ENCODE measurements around the gene MLKL.
"Not testable (repeated sequence)": the region's sequence is repeated elsewhere in the genome, so short reads cannot be mapped to it uniquely, and the experiment has no call there.

The MLKL gene

DNA sequence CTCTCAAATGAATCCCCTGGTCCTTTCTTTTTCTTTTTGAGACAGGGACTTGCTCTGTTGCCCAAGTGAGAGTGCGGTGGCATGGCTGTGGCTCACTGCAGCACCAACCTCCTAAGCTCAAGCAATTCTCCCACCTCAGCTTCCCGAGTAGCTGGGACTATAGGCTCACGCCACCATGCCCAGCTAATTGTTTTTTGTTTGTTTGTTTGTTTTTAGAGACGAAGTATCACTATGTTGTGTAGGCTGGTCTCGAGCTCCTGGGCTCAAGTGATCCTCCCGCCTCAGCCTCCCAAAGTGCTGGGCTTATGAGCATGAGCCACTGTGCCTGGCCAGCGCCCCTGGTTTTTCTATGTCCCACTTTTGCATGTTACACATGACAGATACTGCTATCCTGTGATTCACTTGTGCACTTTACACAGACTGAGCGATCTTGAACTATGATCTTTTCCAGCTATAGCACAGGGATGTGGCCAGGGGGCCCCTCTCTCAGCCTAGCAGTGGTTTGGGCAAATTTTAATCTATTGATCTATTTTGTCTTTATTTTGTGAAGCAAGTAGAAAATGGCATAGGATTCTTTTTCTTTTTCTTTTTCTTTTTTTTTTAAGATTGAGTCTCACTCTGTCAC is 31.3 kb upstream of the MLKL start:
- DNase-seq = no peak

DNA sequence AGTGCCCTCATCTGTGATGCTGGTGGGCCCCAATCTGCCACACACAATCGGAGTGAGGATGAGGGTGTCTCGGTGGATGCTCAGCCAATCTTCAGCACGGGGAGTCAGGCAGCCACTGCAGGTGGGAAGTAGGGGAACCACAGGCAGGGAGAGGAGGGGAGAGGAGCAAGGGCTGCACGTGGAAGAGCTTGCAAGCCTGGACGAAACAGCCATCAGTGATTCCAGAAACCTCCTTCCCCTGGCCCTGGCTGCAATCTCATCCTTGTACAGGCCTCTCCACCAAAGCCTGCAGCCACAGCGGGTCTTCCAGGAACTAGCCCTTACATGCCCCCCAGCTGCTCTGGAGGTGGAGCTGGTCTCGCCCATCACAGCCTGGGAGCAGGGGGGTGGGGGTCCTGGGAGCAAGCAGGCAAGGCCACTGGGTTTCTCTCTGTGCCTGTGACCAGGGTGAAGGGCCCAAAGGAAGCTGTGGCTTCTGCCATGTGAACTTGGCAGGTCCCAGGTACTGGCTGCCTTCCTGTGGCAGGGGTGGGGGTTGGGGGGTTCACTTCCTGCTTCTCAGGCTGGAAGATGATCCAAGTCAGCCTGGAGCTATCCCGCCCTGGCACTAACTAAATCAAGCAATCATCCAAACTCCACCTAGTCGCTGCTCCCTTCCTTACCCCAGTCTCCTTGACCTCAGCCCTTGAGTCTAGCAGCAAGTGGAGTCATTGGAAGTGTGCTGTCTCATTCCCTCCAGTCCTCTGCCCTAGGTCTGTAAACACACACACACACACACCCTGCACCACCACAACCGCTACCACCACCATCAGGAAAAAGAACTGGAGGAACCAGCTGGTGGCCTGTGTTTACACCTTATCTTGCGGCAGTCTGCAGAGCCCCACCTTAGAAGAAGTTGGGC is 29.4 kb upstream of the MLKL start:
- DNase-seq = no peak

DNA sequence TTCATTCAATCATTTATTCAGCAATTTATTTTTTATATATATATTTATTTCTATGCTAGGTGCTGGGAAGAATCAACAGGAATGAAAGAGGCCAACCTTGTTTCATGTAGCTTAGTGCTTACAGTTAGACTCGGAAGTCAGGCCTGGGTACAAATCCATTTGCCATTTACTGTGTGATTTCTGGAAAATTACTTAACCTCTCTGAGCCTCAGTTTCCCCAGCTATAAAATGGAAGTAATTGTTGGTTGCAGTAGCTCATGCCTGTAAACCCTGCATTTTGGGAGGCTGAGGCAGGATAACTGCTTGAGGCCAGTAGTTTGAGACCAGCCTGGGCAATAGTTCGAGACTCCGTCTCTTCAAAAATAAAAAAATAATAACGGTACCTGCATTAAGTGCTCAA is 27.2 kb upstream of the MLKL start:
- no peak for DNase-seq

DNA sequence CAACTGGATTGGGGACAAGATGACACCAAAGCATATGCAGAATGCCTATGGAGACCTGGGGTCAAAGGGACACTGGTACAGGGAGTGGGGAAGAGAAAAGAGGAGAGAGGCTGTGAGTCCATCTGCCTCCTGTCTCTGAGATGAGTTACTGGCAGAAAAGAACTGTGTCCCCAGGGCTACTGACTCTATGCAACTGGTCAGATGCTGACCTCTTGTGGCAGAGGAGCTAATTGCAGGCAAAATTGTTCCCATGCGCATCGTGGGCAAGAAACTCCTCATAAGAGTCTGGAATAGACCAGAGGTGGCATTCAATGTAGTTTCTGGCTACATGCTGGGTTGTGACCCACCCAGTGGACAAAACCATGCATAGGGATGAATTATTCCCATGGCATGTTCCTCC is 26.1 kb upstream of the MLKL start:
- peak in 1 of 2 experiments; percentile 20 for DNase-seq

DNA sequence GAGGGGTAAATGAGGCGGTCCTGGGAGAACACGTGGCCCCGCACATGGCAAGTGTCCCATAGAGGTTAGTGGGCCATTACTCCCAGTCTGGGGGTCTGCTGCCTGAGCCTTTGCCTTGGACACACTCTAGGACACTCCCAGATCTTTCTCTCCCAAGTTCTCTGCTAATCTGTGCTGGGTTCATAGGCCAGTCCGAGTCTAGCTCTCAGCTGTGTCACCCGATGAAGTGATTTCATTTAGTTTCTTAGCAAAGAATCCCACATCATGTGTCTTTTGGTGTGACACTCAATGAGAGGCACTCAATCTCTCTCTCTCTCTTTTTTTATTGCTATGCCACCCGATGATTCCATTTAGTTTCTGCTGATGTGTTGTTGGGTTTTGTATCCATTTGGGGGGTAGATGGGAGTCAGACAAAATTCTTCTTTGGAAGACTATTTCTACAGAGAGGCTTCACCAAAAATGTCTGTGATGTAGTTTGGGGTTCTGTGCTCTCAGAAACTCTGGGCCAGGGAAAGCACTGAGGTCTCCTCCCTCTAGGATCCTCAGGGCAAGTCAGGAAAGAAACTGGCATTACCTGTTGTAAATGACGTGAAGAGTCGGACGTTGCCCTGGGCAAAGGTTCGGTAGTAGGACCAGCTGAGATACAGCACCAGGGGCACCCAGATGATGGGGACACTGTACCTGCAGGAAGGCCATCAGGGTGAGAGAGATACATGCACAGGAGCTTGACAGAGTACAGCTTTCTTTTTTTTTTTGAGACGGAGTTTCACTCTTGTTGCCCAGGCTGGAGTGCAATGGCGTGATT is 25.2 kb upstream of the MLKL start:
- DNase-seq = no peak

DNA sequence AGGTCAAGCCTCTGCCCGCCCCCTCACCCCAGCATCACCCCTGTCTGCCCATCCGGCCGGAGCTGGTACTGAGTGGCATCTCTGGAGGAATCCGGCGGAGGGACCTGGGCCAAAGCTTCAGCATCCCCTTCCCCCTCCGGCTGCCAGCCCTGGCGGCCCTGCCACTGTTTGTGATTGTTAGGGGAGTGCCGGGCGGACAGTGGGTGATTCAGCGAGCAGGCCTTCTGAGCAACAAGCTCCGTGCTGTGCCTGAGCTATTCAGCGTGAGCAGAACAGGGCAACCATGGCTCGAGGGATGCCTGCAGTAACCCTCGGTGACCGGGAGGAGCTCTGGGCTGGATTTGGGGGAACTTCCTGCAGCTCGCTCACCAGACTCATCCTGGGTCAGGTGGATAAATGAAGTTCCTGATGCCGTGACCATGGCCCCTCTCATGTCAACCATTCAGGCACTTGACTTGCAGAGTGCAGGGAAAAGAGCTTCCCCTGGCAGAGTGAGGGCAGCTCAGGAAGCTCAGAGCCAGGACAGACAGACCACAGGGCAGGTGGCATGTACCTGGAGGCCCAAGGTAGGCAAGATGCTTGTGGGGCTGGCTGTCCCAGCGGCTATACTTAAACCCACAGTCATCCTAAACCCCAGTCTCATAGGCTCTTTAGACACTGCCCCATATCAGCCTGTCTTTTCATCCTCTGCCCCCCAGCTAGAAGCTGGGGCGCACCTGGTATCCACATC is 24.3 kb upstream of the MLKL start:
- DNase-seq = no peak

DNA sequence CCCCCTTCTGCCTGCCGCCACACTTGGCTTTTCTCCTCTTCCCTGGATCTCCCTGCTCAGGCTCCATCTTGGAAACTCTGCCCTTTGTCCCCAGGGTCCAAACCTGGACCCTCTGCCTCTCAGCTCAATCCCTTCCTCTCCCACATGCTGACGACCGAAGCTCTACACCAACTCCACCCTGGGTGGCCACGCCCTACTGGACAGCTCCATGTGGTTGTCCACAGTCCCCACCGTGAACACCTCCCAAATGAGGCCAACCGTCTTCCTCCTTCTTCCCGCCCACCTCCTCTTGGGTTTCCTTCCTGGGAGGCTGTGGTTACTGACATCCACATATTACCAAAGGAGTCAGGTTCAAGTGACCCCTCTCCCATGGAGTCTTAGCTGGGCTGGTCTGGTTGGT is 22.6 kb upstream of the MLKL start:
- DNase-seq = no peak

DNA sequence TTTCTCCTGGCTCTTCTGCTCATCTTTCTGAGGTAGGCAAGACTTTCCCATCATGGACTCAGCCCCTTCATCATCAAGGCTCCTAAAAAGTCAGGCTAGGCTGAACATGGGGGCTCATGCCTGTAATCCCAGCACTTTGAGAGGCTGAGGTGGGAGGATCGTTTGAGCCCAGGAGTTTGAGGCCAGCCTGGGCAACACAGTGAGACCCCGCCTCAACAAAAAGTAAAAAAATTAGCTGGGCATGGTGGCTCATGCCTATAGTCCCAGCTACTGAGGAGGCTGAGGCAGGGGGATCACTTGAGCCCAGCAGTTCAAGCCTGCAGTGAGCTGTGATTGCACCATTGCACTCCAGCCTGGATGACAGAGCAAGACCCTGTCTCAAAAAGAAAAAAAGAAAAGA is 21.5 kb upstream of the MLKL start:
- DNase-seq = not testable (repeated sequence)

DNA sequence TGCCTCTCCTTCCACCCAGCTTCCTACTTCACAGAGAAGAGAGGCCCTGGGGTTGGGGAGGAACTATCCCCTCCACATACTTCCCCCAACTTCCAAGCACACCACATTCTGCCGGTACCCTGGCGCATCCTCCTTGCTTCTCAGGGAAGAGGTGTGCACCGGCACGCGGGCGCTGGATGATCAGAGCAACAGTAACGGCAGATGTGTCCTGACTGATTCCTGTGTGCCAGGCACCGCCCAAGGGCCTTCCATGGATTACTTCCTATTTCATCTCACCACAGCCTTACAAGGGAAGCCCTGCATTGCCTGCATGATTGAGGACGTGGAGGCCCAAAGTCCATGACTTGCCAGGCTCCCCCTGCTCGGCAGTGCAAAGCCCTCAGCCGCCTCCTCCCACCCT is 21.1 kb upstream of the MLKL start:
- DNase-seq = no peak

DNA sequence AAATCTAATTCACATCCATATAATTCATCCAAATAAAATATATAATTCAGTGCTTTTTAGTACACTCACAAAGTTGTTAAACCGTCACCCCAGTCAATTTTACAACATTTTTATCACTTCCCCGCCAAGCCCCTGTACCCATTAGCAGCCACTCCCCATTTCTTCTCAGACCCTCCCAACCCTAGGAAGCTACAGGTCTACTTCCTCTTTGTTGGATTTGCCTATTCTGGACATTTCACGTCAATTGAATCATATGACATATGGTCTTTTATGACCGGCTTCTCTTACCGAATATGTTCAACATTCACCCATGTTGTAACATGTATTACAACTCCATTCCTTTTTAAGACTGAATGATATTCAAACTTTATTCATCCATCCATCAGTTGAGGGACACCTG is 19.9 kb upstream of the MLKL start:
- no peak for DNase-seq

DNA sequence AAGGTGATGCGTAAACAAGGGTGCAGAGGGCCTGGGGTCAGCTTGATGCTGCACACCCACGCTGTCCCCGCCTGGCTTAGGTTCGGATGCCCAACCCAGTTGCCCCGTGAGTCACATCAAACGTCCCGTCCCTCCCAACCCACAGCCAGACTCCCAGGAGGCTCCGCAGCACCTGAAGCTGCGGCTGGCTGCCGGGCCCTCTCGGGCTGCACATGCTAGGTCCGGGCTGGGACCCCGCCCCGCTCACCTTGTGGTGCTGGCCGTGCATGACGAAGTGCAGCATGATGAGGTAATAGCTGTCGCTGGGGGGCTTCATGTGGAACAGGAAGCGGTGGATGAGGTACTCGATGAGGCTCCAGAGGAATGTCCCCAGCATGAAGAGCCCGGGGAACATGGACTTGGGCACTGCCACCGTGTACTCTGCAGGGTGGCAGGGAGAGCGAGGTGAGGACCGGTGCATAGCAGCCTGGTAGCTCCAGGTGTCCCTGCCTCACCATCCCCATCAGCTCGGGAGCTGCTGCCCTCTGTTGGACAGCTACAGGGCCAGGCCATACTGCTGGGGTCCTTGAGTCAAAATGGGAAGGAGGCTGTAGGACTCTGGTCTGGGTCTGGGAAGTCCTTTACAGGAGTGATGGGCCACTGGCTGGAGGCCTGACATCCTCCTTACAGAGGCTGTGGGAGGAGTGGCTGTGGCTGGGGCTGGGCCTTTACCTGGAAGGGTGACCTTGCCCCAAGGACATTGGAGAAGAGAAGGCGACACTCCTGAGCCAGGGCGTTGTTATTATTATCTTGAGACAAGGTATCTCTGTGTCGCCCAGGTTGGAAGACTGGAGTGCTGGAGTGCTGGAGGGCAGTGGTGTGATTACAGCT is 18.3 kb upstream of the MLKL start:
- no peak for DNase-seq

DNA sequence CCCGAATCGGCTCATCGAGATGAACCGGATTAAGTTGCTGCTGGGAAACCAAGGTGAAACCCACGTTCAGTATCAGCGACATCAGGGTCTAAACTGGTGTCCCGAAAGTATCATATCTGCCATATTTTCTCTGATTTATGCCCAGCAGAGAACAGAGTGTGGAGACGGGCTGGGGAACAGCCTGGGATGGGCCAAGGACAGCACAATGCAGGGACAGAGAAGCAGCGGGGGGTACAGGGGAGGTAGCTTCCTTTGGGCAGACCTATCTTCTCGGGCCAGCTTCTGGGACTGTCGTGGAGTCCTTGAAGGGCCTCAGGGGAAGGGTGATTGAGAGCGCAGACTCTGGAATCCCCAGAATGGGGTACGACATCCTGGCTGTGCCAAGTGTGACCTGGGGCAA is 17.5 kb upstream of the MLKL start:
- DNase-seq = no peak

DNA sequence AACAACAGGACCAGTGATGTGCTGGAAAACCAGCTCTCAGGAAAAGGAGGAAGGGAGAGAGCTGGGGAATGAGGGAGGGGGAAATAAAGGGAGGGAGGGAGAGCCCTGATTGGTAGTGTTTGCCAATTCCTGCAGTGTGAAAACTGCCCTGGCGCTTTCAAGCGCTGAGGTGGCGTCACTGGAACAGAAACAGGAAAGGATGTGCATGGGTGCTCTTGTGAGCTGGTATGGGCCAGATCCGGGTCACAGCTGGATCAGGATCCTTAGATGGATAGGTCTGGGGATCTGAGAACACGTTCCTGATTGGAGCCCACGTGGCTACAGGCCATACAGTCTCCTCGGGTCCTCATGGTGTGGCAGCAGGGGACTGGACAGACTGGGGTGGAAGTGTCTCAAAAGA is 16.7 kb upstream of the MLKL start:
- no peak for DNase-seq

DNA sequence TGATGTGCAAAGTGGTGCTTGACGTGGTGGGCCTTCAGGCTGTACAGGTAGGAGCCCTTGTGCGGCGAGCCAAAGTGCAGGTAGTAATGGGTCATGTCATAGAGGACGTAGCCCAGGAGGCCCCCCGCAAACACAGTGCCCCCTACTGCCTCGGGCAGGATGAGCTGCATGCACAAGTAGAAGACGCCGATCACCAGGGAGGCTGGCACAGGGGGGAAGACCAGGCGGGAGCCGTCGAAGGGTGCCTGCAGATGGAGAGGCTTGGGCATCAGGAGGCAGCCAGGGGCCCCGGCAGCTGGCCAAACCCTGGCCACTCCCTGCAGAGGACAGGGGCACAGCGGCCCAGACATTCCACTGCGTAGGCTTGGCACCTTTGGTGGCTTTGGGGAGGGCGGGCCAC is 15.7 kb upstream of the MLKL start:
- DNase-seq = no peak

DNA sequence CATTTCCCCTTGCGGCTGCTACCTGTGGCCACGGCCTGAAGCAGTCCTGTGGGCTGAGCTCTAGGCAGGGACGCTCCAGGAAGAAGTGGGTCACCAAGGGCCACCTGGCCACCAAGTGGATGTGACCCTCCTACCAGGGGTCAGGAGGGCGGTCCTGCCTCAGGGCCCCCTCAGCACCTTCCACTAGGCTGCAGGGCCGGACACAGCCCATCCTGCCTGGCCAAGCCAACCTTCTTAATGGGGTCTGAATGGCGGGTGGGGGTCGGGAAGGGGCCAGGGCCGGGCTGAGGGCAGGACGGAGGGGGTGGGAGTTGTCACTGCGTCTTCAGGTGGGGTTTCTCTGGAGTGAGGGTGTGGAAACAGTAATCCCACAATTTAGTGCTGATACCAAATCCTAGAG is 13.2 kb upstream of the MLKL start:
- DNase-seq = no peak

DNA sequence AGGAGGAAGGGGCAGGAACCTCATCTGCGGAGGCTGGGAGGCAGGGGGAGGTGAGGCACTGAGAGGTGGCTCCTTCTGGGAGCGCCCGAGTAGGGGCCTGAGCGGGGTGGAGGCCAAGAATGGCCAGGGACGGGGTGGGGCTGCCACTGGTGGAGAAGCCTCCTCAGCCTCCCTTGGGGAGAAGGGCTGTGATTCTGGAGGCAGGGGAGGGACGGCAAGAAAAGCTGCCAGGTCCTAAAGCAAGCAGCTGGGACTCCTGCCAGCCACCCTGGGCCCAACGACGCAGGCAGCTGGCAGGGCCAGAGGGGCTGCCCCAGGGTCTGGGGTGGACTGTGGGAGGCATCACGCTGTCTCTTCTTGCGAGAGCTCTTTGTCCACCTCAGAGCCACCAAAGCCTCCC is 12.7 kb upstream of the MLKL start:
- DNase-seq = no peak

DNA sequence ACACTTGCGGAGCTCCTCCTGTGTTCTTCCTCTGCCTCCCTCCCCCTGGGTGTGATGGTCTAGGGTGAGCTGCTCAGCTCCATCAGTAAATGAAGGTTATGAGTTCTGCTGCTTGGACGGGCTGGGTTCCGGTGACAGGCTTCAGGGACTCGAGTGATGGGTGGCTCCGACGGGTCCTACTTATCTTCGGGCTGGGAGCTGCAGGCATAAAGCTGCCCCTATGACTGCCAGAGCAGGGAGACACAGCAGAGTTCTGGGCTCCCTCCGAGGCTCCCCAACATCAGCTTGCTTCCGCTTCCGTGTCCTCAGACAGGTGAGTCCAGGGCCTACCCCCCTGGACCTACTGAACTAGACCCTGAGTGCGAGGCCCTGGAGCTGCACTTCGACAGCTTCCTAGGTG is 11.3 kb upstream of the MLKL start:
- DNase-seq = no peak

DNA sequence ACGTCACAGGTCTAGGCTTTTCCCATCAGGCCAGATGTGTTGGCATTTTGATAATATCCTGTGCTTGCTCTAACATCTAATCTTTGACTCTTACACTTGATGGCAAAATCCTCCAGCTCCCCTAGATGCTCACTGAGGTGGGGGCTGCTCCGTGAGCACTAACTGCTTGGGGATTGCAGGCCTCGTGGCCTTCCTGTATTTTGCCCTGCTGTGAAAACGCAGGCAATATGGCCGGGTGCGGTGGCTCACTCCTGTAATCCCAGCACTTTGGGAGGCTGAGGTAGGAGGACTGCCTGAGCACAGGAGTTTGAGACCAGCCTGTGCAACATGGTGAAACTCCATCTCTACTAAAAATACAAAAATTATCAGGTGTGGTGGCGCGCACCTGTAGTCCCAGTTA is 9.7 kb upstream of the MLKL start:
- DNase-seq = no peak

DNA sequence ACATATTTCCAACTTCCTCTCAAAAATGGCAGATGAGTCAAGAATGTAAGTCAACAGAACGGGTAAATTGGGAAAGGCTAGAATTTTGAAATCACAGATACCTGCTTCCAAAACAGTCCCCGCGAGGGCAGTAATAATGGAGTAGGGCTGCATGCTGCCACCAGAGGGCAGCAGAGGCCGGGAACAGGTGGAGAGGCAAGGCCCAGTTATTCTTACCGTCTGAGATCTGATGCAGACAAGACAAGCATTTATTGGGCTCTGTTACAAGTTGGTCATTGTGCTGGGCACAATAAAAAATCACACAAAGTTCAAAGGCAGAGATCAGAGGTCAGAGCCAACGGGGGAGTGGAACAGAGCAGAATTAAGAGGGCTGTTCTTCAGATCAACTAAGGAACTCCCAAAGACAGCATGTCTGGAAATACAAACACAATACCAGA is 8.8 kb upstream of the MLKL start:
- DNase-seq = peak; percentile 63 to 66

DNA sequence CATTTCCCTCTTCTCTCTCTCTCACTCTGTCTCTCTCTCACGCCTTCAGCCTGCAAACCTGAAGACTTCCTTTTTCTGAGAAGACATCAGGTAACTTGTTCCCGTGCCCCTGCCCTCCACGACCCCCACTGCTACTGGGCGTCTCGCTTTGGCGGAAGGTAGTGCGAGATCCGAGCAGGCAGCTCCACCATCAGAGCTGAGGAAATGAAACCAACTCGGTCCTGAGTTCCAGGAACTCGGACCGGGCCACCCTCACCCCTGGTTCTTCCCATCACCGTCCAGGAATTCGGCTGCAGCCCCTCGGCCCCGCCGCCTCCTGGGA is 585 bp downstream of the MLKL start:
- no peak for DNase-seq

DNA sequence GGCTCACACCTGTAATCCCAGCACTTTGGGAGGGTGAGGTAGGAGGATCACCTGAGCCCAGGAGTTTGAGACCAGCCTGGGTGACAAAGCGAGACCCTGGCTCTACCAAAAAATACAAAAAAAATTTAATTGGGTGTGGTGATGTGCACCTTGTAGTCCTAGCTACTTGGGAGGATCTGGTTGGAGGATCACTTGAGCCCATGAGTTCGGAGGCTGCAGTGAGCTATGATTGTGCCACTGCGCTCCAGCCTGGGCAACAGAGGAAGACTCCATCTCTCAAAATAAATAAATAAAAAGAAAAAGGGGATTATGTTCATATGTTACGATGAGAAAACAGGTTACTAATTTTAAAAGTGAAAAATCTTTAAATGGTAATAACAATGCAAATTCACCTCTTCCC is 996 bp downstream of the MLKL start:
- DNase-seq = no peak

DNA sequence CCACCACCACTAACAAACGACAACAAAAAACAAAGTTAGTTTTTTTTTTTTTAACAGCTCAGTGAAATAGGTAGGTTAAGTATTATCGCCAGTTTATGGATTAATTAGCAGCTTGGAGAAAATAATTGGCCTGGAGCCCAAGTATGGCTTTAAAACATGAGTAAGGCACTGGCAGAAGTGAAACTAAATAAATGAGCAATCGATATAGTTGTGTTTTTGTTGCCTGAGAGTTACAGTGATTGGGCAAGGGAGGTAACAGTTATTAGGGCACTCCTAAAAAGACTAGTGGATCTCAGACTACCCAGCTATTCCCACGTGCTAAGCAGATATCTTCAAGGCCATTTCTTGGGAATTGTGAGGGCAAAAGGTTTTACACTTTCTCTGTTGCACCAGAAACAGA is 2.4 kb downstream of the MLKL start:
- no peak for DNase-seq

Measured in SHP77 (cell line).